B cell (primary cell): ENCODE data around the gene OMA1.

Experiments
- EZH2 ChIP-seq: IDR thresholded peaks from 2 replicates; pipeline ENCODE4 v1.6.1; 2012; ENCODE audit warnings: borderline replicate concordance, low read depth, mild to moderate bottlenecking, moderate library complexity, low read length; ENCODE audit not compliant: insufficient read depth, poor library complexity, severe bottlenecking
- TF ChIP-seq, protein P1 (sequence below): fragments of 200-600 bp; IDR thresholded peaks from one replicate; pipeline ENCODE4 v1.8.0; 2022; ENCODE audit warnings: antibody characterized with exemption, mild to moderate bottlenecking

DNA sequence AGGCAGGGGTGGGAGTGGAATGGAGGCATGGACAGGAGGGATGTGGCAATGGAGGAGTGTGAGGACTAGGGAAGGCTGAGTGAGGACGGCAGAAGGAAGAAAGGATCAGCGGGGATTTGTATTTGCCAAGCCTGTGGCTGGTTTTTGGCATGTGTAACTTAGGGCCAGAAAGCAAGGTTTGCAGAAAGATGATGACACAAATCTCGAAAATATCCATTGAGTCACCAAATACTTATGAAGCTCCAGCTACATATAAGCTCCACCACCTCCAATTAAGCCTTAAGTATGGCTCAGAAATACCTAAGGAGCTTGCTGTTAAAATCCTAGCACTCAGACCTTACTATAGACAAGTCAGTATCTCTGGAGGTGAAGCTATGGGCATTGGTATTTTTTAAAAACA, 90.1 kb downstream of the OMA1 start:
- TF ChIP-seq, protein P1, sequence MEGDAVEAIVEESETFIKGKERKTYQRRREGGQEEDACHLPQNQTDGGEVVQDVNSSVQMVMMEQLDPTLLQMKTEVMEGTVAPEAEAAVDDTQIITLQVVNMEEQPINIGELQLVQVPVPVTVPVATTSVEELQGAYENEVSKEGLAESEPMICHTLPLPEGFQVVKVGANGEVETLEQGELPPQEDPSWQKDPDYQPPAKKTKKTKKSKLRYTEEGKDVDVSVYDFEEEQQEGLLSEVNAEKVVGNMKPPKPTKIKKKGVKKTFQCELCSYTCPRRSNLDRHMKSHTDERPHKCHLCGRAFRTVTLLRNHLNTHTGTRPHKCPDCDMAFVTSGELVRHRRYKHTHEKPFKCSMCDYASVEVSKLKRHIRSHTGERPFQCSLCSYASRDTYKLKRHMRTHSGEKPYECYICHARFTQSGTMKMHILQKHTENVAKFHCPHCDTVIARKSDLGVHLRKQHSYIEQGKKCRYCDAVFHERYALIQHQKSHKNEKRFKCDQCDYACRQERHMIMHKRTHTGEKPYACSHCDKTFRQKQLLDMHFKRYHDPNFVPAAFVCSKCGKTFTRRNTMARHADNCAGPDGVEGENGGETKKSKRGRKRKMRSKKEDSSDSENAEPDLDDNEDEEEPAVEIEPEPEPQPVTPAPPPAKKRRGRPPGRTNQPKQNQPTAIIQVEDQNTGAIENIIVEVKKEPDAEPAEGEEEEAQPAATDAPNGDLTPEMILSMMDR: no peak
- no peak for TF ChIP-seq EZH2
